BJ (cell line): ENCODE measurements around the gene TYMS. TPM values are rescaled to one million over a fixed set of nuclear protein-coding genes. Genes with fewer than 3 reads are reported as not detected.

Experiments used
- CTCF ChIA-PET: fragments of 350-600 bp; formaldehyde crosslinking; extraction: SDS; loops from one replicate; lab custom pipeline; 2021; ENCODE audit warnings: antibody characterized with exemption, inconsistent platforms; lab: Yijun Ruan, JAX
- POLR2A ChIA-PET: fragments of 300-600 bp; sonication (Branson Sonifier 250); formaldehyde crosslinking; extraction: SDS; loops from one replicate; lab custom pipeline; 2021; ENCODE audit warnings: antibody characterized with exemption; lab: Charles Lee
- DNase-seq: peaks from one replicate; pipeline ENCODE4 v3.0.0-alpha.2; 2011; ENCODE audit warnings: low read depth
- H3K27me3 ChIP-seq: 2 replicates; pipeline ENCODE4 v1.6.0; 2011; ENCODE audit warnings: low read length; ENCODE audit not compliant: control insufficient read depth, insufficient read depth
- H3K36me3 ChIP-seq: 2 replicates; pipeline ENCODE4 v1.5.1; 2011; ENCODE audit warnings: low read length; ENCODE audit not compliant: control insufficient read depth, insufficient read depth
- H3K4me3 ChIP-seq: 2 replicates; pipeline ENCODE4 v1.5.1; 2011; ENCODE audit warnings: low read depth, mild to moderate bottlenecking, control low read depth, low read length
- polyA plus RNA-seq: library from polyadenylated mRNA; depleted of rRNA; stranded (reverse); fragments of >200 nt; gene quantifications from 2 replicates; pipeline ENCODE4 v1.2.3, GENCODE V29; 2011
- TF ChIP-seq, protein P1 (sequence below): IDR thresholded peaks from 2 replicates; pipeline ENCODE4 v1.5.1; 2011; ENCODE audit warnings: low read depth, mild to moderate bottlenecking, control low read depth, inconsistent platforms, low read length, moderate library complexity; ENCODE audit not compliant: insufficient read depth

Gene TYMS
- polyA plus RNA-seq, 1 experiment = 146 TPM

DNA sequence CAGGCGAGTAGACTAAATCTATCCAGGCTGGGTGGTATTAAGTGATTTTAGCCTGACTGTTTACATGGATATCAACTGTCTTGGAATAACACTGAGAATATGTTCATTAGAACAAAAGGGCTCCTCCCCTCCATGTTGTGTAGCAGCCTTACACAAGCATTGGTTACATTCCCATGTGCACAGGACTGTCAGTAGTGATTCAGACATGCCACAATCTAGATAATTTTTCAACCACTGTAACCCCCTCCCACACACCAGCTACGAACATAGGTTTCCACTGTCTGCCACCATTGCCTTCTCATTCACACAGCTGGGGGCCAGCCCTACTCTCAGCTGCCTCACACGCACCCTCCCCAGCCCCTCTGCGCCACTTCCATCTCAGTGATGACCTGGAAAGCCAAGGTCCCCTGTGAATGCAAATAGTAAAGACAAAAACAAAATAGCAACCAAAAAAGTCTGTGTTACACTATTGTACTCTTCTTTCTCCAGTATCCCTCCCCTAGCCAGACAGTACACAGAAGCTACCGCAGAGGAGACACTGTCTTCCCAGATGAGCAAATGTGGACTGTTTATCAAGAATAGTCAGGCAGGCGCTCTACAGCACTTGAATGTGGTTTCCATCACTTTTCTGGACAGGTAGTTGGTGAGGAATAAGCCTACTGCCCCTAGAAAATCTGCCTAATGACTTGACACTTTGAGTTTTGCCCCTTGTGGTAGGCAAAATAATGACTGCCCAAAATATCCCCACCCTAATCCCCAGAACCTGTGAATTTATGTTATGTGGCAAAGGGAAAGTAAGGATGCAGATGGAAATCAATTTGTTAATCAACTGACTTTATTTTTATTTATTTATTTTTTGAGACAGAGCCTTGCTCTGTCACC is 27.9 kb upstream of the TYMS start:
- ChIA-PET POLR2A (no interaction called here), CTCF (interaction anchor here (0.6 to 3.0 kb wide), 6 partner anchors 8 to 342 kb away, joined by 3 to 13 read pairs (median 3); no protein-coding TSS in a partner anchor)
- no peak overlapping the region for H3K4me3 ChIP-seq
- DNase-seq = no peak
- no peaks in the 10 kb centered on the region for H3K36me3 ChIP-seq
- H3K27me3 ChIP-seq = no peaks in the 10 kb centered on the region; the same call in none of the 2 replicates
- TF ChIP-seq, protein P1, sequence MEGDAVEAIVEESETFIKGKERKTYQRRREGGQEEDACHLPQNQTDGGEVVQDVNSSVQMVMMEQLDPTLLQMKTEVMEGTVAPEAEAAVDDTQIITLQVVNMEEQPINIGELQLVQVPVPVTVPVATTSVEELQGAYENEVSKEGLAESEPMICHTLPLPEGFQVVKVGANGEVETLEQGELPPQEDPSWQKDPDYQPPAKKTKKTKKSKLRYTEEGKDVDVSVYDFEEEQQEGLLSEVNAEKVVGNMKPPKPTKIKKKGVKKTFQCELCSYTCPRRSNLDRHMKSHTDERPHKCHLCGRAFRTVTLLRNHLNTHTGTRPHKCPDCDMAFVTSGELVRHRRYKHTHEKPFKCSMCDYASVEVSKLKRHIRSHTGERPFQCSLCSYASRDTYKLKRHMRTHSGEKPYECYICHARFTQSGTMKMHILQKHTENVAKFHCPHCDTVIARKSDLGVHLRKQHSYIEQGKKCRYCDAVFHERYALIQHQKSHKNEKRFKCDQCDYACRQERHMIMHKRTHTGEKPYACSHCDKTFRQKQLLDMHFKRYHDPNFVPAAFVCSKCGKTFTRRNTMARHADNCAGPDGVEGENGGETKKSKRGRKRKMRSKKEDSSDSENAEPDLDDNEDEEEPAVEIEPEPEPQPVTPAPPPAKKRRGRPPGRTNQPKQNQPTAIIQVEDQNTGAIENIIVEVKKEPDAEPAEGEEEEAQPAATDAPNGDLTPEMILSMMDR = no peak

DNA sequence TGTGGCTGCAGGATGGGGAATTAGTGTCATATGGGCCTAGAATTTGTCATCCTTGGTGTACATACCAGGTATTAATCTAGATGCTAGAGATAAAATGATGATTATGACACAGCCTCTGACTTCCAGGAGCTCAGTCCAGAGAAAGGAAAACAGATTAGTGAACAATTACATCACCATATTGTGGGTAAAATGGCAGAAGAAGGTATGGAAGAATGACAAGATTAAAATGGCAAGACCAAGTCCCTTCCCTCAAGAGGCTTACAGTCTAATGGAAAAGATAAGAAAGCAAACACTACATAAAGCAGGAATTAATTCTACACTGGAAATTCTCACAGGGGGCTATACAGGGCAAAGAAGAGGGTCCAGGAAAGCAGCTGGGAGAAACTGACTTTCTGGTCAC is 25.9 kb upstream of the TYMS start:
- ChIA-PET POLR2A (no interaction called here), CTCF (interaction anchor here (0.8 to 3.1 kb wide), 4 partner anchors 12 to 208 kb away, joined by 3 to 19 read pairs (median 8); no protein-coding TSS in a partner anchor)
- TF ChIP-seq, protein P1 = no peak
- Histone ChIP-seq H3K36me3 (no peaks in the 10 kb centered on the region), H3K4me3 (no peak overlapping the region), H3K27me3 (no peaks in the 10 kb centered on the region; the same call in 1 of the 2 replicates)
- no peak for DNase-seq

DNA sequence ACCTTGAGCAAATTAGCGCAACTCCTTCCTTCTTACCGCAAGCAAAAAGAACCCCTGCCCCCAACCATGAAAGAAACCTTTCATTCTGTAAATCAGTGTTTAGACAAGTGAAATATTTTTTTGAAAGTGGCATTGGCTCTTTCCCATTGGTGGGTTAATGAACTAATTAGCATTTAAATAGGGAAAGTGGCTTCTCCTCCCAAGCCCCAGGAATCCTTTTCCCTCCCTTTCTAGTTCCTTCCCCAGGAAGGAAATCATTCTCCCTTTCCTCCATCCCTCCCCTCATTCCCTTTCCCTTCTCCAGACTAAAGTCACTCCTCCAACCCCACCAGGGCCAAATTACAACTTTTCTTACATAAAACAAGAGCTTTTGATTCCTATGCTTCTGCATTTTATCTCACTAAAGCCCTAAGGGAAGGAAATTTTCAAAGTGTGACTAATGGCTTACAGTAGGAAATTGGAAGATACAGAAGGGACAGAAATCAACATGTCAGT is 22.9 kb upstream of the TYMS start:
- TF ChIP-seq, protein P1 = no peak
- Histone ChIP-seq H3K27me3 (no peaks in the 10 kb centered on the region), H3K4me3 (no peak overlapping the region), H3K36me3 (no peaks in the 10 kb centered on the region)
- ChIA-PET CTCF (interaction anchor here (1.5 kb wide), 1 partner anchor 10 kb away, joined by 5 read pairs; no protein-coding TSS in a partner anchor), POLR2A (no interaction called here)
- peak; percentile 46 for DNase-seq

DNA sequence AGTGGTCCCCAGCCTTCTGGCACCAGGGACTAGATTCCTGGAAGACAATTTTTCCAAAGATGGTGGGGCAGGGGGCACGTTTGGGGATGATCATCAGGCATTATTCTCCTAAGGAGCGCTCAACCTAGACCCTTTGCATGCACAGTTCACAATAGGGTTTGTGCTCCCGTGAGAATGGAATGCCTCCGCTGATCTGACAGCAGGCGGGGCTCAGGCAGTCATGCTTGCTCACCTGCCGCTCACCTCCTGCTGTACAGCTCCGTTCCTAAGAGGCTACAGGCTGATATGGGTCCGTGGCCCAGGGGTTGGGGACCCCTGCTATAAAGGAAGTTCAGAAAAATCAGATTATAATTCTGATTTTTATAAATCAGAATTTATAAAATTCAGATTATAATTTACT is 22.3 kb upstream of the TYMS start:
- H3K4me3 ChIP-seq = no peak overlapping the region
- H3K27me3 ChIP-seq = no peaks in the 10 kb centered on the region
- CTCF ChIA-PET = interaction anchor here (1.5 kb wide), 1 partner anchor 10 kb away, joined by 5 read pairs; no protein-coding TSS in a partner anchor
- H3K36me3 ChIP-seq = no peaks in the 10 kb centered on the region
- DNase-seq = no peak
- POLR2A ChIA-PET = no interaction called here
- TF ChIP-seq, protein P1 = no peak

DNA sequence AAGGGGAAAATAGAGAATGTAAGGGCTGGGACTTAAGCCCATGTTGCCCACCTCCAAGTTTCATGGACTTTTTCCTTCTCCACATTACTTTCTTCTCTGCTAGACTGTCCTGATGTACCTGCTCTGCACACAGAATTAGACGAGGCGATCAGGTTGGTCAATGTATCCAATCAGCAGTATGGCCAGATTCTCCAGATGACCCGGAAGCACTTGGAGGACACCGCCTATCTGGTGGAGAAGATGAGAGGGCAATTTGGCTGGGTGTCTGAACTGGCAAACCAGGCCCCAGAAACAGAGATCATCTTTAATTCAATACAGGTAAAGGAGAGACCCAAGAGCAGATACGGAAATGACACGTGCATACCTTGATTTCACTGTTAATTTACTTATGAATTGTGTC is 16.2 kb upstream of the TYMS start:
- Histone ChIP-seq H3K36me3 (no peaks in the 10 kb centered on the region), H3K27me3 (peaks cover 4% of the 10 kb centered on the region; the same call in 1 of the 2 replicates), H3K4me3 (no peak overlapping the region)
- no peak for DNase-seq
- TF ChIP-seq, protein P1 = no peak
- POLR2A ChIA-PET = no interaction called here
- CTCF ChIA-PET = interaction anchor here (2.0 kb wide), 1 partner anchor 17 kb away, joined by 8 read pairs; no protein-coding TSS in a partner anchor
